Measurements from ENCODE around the gene GABRP.

DNA sequence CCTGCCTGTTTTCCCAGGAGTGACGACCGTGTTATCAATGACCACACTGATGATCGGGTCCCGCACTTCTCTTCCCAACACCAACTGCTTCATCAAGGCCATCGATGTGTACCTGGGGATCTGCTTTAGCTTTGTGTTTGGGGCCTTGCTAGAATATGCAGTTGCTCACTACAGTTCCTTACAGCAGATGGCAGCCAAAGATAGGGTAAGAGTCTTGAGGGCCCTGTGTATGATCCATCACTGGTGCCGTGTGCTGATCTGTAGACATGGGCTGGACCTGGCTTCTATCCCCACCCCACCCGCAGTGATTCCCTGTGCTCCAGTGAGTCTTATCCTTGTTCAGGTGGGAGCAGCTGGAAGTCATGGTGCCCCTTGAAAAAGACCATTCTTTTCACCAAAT is 26.0 kb downstream of the GABRP start:
- no peak for TF ChIP-seq POLR2A (IDR thresholded peaks at IDR 0.05)
- TF ChIP-seq CTCF (IDR thresholded peaks at IDR 0.05), result peak in 7 of 12 donors; percentile 13 to 46 (median 25)
